IgD-negative memory B cell (primary cell): Measurements from ENCODE around the gene MS4A4E. TPM values are rescaled to one million over a fixed set of nuclear protein-coding genes. Genes with fewer than 3 reads are reported as not detected.

Experiments used
- polyA plus RNA-seq: library from polyadenylated mRNA; unstranded; fragments of 300-500 nt; fragmentation: Illumina TruSeq; gene quantifications from one replicate; pipeline ENCODE4 v1.2.3, GENCODE V29; 2021

The MS4A4E gene
- polyA plus RNA-seq, 1 donor from 2014 or later: not detected

Other genes with a start within 250 kb of the MS4A4E start
- gene OOSP4B, start 226.0 kb downstream of the MS4A4E start, polyA plus RNA-seq: not detected
- not detected for gene OOSP2, start 202.7 kb downstream of the MS4A4E start, polyA plus RNA-seq
- not detected for gene MS4A3, start 186.5 kb downstream of the MS4A4E start, polyA plus RNA-seq
- gene MS4A2, start 154.5 kb downstream of the MS4A4E start, polyA plus RNA-seq: not detected
- gene MS4A6A, start 60.1 kb downstream of the MS4A4E start, polyA plus RNA-seq: 2.4 TPM
- not detected for gene MS4A4A, start 37.5 kb upstream of the MS4A4E start, polyA plus RNA-seq
- not detected for gene MS4A6E, start 84.1 kb upstream of the MS4A4E start, polyA plus RNA-seq
- 16.8 TPM for gene MS4A7, start 135.4 kb upstream of the MS4A4E start, polyA plus RNA-seq
- 1.1 TPM for gene MS4A14, start 153.3 kb upstream of the MS4A4E start, polyA plus RNA-seq
- not detected for gene MS4A5, start 186.4 kb upstream of the MS4A4E start, polyA plus RNA-seq
- 845 TPM for gene MS4A1, start 212.7 kb upstream of the MS4A4E start, polyA plus RNA-seq
- not detected for gene MS4A12, start 249.6 kb upstream of the MS4A4E start, polyA plus RNA-seq